ENCODE data around the gene CHST8.
"Not testable (repeated sequence)": the region's sequence is repeated elsewhere in the genome, so short reads cannot be mapped to it uniquely, and the experiment has no call there.

CHST8 gene

GRCh38 chr19:33691736-33692135 is 70.0 kb downstream of the CHST8 start:
- Histone ChIP-seq H2AK5ac (ENCODE audit: low read length) (no peak overlapping the region), H2BK120ac (ENCODE audit: insufficient read depth, low read length, poor library complexity) (no peak overlapping the region), H3K9me3 (ENCODE audit: insufficient read depth, low read depth, low read length) (no peaks in the 10 kb centered on the region), H3K4me3 (ENCODE audit: low read depth, low read length) (no peak overlapping the region), H3K27me3 (ENCODE audit: insufficient read depth, low read length) (no peaks in the 10 kb centered on the region), H3K36me3 (ENCODE audit: control insufficient read depth in 1 of 2, insufficient read depth in 2 of 2, low read length in 2 of 2) (no peaks in the 10 kb centered on the region), H4K91ac (ENCODE audit: low read depth, low read length) (no peak overlapping the region), H3K4me1 (ENCODE audit: control insufficient read depth in 1 of 2, insufficient read depth in 2 of 2, low read length in 2 of 2) (peaks cover 3 to 4% of the 10 kb centered on the region in 2 experiments), H3K79me1 (ENCODE audit: low read length) (no peaks in the 10 kb centered on the region), H2BK12ac (ENCODE audit: low read length) (no peak overlapping the region), H3K18ac (ENCODE audit: low read length) (no peak overlapping the region), H3K79me2 (ENCODE audit: control insufficient read depth, insufficient read depth, low read length, poor library complexity) (no peaks in the 10 kb centered on the region), H3K4ac (ENCODE audit: low read depth, low read length) (no peak overlapping the region), H4K8ac (ENCODE audit: low read depth, low read length) (no peak overlapping the region), H2BK5ac (ENCODE audit: low read depth, low read length, poor library complexity) (no peak overlapping the region), H4K12ac (ENCODE audit: low read depth, low read length) (no peak overlapping the region), H3K14ac (ENCODE audit: low read length) (no peak overlapping the region), H3K23ac (ENCODE audit: low read length) (no peak overlapping the region), H3K4me2 (ENCODE audit: low read length) (no peak overlapping the region), H3K27ac (ENCODE audit: low read depth, low read length) (no peak overlapping the region), H3K9ac (ENCODE audit: low read length) (no peak overlapping the region), H2AFZ (ENCODE audit: insufficient read depth, low read length, poor library complexity) (no peak overlapping the region)
- DNase-seq, result no peak
- no CpG with 5 or more reads among the region's 7 CpGs for WGBS (ENCODE audit: extremely low coverage, insufficient coverage, insufficient read length)

DNA sequence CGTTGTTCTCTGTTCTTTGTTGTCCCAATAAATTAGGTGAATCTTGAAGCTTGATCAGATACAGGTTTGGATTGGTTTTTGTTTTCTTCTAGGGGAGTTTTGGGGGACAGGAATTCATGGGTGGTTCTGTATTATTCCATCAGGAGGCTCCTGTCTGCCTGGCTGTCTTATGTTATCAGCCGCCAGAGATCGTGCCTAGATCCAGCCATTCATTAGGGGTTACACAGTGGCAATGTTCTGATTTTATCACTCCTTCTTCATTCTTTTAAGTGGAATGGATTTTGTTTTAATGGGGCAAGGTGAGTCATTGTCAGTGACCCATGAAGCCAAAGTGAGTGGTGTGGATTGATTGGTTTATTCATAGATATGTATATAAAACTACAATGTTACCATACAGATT is 71.9 kb downstream of the CHST8 start:
- no peak for DNase-seq
- Histone ChIP-seq H3K18ac (ENCODE audit: low read length) (no peak overlapping the region), H3K4me2 (ENCODE audit: low read length) (no peak overlapping the region), H3K4me1 (ENCODE audit: control insufficient read depth in 1 of 2, insufficient read depth in 2 of 2, low read length in 2 of 2) (no peaks in the 10 kb centered on the region), H3K79me2 (ENCODE audit: control insufficient read depth, insufficient read depth, low read length, poor library complexity) (no peaks in the 10 kb centered on the region), H3K27ac (ENCODE audit: low read depth, low read length) (no peak overlapping the region), H2AFZ (ENCODE audit: insufficient read depth, low read length, poor library complexity) (no peak overlapping the region), H3K27me3 (ENCODE audit: insufficient read depth, low read length) (no peaks in the 10 kb centered on the region), H3K9me3 (ENCODE audit: insufficient read depth, low read depth, low read length) (no peaks in the 10 kb centered on the region), H3K4me3 (ENCODE audit: low read depth, low read length) (no peak overlapping the region), H4K12ac (ENCODE audit: low read depth, low read length) (no peak overlapping the region), H4K91ac (ENCODE audit: low read depth, low read length) (no peak overlapping the region), H4K8ac (ENCODE audit: low read depth, low read length) (no peak overlapping the region), H2BK120ac (ENCODE audit: insufficient read depth, low read length, poor library complexity) (no peak overlapping the region), H2BK12ac (ENCODE audit: low read length) (no peak overlapping the region), H2BK5ac (ENCODE audit: low read depth, low read length, poor library complexity) (no peak overlapping the region), H2AK5ac (ENCODE audit: low read length) (no peak overlapping the region), H3K79me1 (ENCODE audit: low read length) (no peaks in the 10 kb centered on the region), H3K23ac (ENCODE audit: low read length) (no peak overlapping the region), H3K9ac (ENCODE audit: low read length) (no peak overlapping the region), H3K14ac (ENCODE audit: low read length) (no peak overlapping the region), H3K4ac (ENCODE audit: low read depth, low read length) (no peak overlapping the region), H3K36me3 (ENCODE audit: control insufficient read depth in 1 of 2, insufficient read depth in 2 of 2, low read length in 2 of 2) (no peaks in the 10 kb centered on the region)
- no CpG with 5 or more reads among the region's 3 CpGs for WGBS (ENCODE audit: extremely low coverage, insufficient coverage, insufficient read length)

- not testable (repeated sequence) for H3K79me1 ChIP-seq (ENCODE audit: low read length); H3K23ac ChIP-seq (ENCODE audit: low read length); H2AK5ac ChIP-seq (ENCODE audit: low read length); H3K27me3 ChIP-seq (ENCODE audit: insufficient read depth, low read length); H4K91ac ChIP-seq (ENCODE audit: low read depth, low read length); DNase-seq; H4K8ac ChIP-seq (ENCODE audit: low read depth, low read length); H3K9me3 ChIP-seq (ENCODE audit: insufficient read depth, low read depth, low read length); H3K4ac ChIP-seq (ENCODE audit: low read depth, low read length); H3K14ac ChIP-seq (ENCODE audit: low read length); H2BK120ac ChIP-seq (ENCODE audit: insufficient read depth, low read length, poor library complexity); H3K4me1 ChIP-seq (ENCODE audit: control insufficient read depth in 1 of 2, insufficient read depth in 2 of 2, low read length in 2 of 2); H2BK5ac ChIP-seq (ENCODE audit: low read depth, low read length, poor library complexity); H3K18ac ChIP-seq (ENCODE audit: low read length); H3K4me3 ChIP-seq (ENCODE audit: low read depth, low read length); H4K12ac ChIP-seq (ENCODE audit: low read depth, low read length); H3K27ac ChIP-seq (ENCODE audit: low read depth, low read length); H3K4me2 ChIP-seq (ENCODE audit: low read length); H2BK12ac ChIP-seq (ENCODE audit: low read length); H3K36me3 ChIP-seq (ENCODE audit: control insufficient read depth in 1 of 2, insufficient read depth in 2 of 2, low read length in 2 of 2); H2AFZ ChIP-seq (ENCODE audit: insufficient read depth, low read length, poor library complexity); H3K79me2 ChIP-seq (ENCODE audit: control insufficient read depth, insufficient read depth, low read length, poor library complexity); H3K9ac ChIP-seq (ENCODE audit: low read length)
- WGBS (ENCODE audit: extremely low coverage, insufficient coverage, insufficient read length), result no CpG with 5 or more reads among the region's 3 CpGs
Measured at GRCh38 chr19:33695547-33695946, 73.8 kb downstream of the CHST8 start.

- no peak overlapping the region for H3K18ac ChIP-seq (ENCODE audit: low read length)
- H3K4me3 ChIP-seq (ENCODE audit: low read depth, low read length), result no peak overlapping the region
- H4K8ac ChIP-seq (ENCODE audit: low read depth, low read length), result no peak overlapping the region
- H2AFZ ChIP-seq (ENCODE audit: insufficient read depth, low read length, poor library complexity), result no peak overlapping the region
- no peak overlapping the region for H2AK5ac ChIP-seq (ENCODE audit: low read length)
- H3K79me1 ChIP-seq (ENCODE audit: low read length), result no peaks in the 10 kb centered on the region
- no peak overlapping the region for H2BK120ac ChIP-seq (ENCODE audit: insufficient read depth, low read length, poor library complexity)
- no peak overlapping the region for H3K4ac ChIP-seq (ENCODE audit: low read depth, low read length)
- no peak overlapping the region for H3K9ac ChIP-seq (ENCODE audit: low read length)
- H3K9me3 ChIP-seq (ENCODE audit: insufficient read depth, low read depth, low read length), result no peaks in the 10 kb centered on the region
- no peak overlapping the region for H3K4me2 ChIP-seq (ENCODE audit: low read length)
- WGBS (ENCODE audit: extremely low coverage, insufficient coverage, insufficient read length), result no CpG with 5 or more reads among the region's 9 CpGs
- H3K27me3 ChIP-seq (ENCODE audit: insufficient read depth, low read length), result no peaks in the 10 kb centered on the region
- no peak overlapping the region for H4K91ac ChIP-seq (ENCODE audit: low read depth, low read length)
- no peak overlapping the region for H4K12ac ChIP-seq (ENCODE audit: low read depth, low read length)
- no peaks in the 10 kb centered on the region for H3K79me2 ChIP-seq (ENCODE audit: control insufficient read depth, insufficient read depth, low read length, poor library complexity)
- DNase-seq, result no peak
- H3K14ac ChIP-seq (ENCODE audit: low read length), result no peak overlapping the region
- no peaks in the 10 kb centered on the region for H3K36me3 ChIP-seq (ENCODE audit: control insufficient read depth in 1 of 2, insufficient read depth in 2 of 2, low read length in 2 of 2)
- no peak overlapping the region for H3K23ac ChIP-seq (ENCODE audit: low read length)
- H2BK5ac ChIP-seq (ENCODE audit: low read depth, low read length, poor library complexity), result no peak overlapping the region
- H2BK12ac ChIP-seq (ENCODE audit: low read length), result no peak overlapping the region
- H3K27ac ChIP-seq (ENCODE audit: low read depth, low read length), result no peak overlapping the region
- H3K4me1 ChIP-seq (ENCODE audit: control insufficient read depth in 1 of 2, insufficient read depth in 2 of 2, low read length in 2 of 2), result no peaks in the 10 kb centered on the region
Measured at GRCh38 chr19:33697766-33698165, 76.0 kb downstream of the CHST8 start.

Measured in trophoblast cell (in vitro differentiated cells and primary cell).